HEK293 (cell line): ENCODE measurements around the gene STXBP3.
A peak's percentile ranks its signal among the peaks of the same experiment; 100 is the strongest.

Experiments
- BCL11A ChIP-seq: fragments of 450-650 bp; formaldehyde crosslinking; IDR thresholded peaks from 2 replicates; pipeline ENCODE4 v1.5.1; 2016; ENCODE audit warnings: low read depth, missing biosample characterization, missing genetic modification characterization
- GLI2 ChIP-seq: fragments of 450-650 bp; formaldehyde crosslinking; IDR thresholded peaks from 2 replicates; pipeline ENCODE4; 2017; ENCODE audit warnings: missing biosample characterization, missing genetic modification characterization, low read depth, borderline replicate concordance
- MEIS1 ChIP-seq: sonication (generic); formaldehyde crosslinking; IDR thresholded peaks from 2 replicates; pipeline ENCODE4 v1.8.1; 2022; ENCODE audit warnings: missing genetic modification reagents, mild to moderate bottlenecking, borderline replicate concordance
- MYNN ChIP-seq: fragments of 450-650 bp; formaldehyde crosslinking; IDR thresholded peaks from 2 replicates; pipeline ENCODE4 v1.5.1; 2016; ENCODE audit warnings: missing biosample characterization, missing genetic modification characterization, borderline replicate concordance
- PRDM10 ChIP-seq: fragments of 450-650 bp; formaldehyde crosslinking; IDR thresholded peaks from 2 replicates; pipeline ENCODE4 v1.5.1; 2016; ENCODE audit warnings: missing biosample characterization, missing genetic modification characterization
- PRDM4 ChIP-seq: fragments of 450-650 bp; formaldehyde crosslinking; IDR thresholded peaks from 2 replicates; pipeline ENCODE4 v1.5.1; 2017; ENCODE audit warnings: missing biosample characterization, missing genetic modification characterization
- SETDB1 ChIP-seq: IDR thresholded peaks from one replicate; pipeline ENCODE4 v1.6.1; 2017; ENCODE audit warnings: mild to moderate bottlenecking, low read length, moderate library complexity, mixed read lengths; ENCODE audit not compliant: insufficient read length
- YY1 ChIP-seq: fragments of 450-650 bp; formaldehyde crosslinking; IDR thresholded peaks from 2 replicates; pipeline ENCODE4 v1.5.1; 2018; ENCODE audit warnings: missing biosample characterization, missing genetic modification characterization
- ZBTB1 ChIP-seq: fragments of 450-650 bp; formaldehyde crosslinking; IDR thresholded peaks from 2 replicates; pipeline ENCODE4 v1.5.1; 2016; ENCODE audit warnings: missing biosample characterization, missing genetic modification characterization
- ZBTB44 ChIP-seq: fragments of 450-650 bp; IDR thresholded peaks from 2 replicates; pipeline ENCODE4 v1.5.1; 2018; ENCODE audit warnings: missing biosample characterization, mild to moderate bottlenecking, missing genetic modification characterization
- ZNF132 ChIP-seq: fragments of 450-650 bp; formaldehyde crosslinking; IDR thresholded peaks from 2 replicates; pipeline ENCODE4 v1.5.1; 2017; ENCODE audit warnings: missing biosample characterization, missing genetic modification characterization, borderline replicate concordance
- ZNF16 ChIP-seq: fragments of 450-650 bp; formaldehyde crosslinking; IDR thresholded peaks from 2 replicates; pipeline ENCODE4 v1.5.1; 2016; ENCODE audit warnings: low read depth, missing biosample characterization, missing genetic modification characterization
- ZNF214 ChIP-seq: fragments of 450-650 bp; formaldehyde crosslinking; IDR thresholded peaks from 2 replicates; pipeline ENCODE4 v1.5.1; 2017; ENCODE audit warnings: missing biosample characterization, mild to moderate bottlenecking, missing genetic modification characterization, borderline replicate concordance
- ZNF391 ChIP-seq: fragments of 450-650 bp; formaldehyde crosslinking; IDR thresholded peaks from 2 replicates; pipeline ENCODE4 v1.5.1; 2016; ENCODE audit warnings: low read depth, missing biosample characterization, missing genetic modification characterization, borderline replicate concordance
- ZNF416 ChIP-seq: fragments of 450-650 bp; formaldehyde crosslinking; IDR thresholded peaks from 2 replicates; pipeline ENCODE4 v1.5.1; 2016; ENCODE audit warnings: missing biosample characterization, missing genetic modification characterization
- ZNF449 ChIP-seq: fragments of 450-650 bp; formaldehyde crosslinking; IDR thresholded peaks from 2 replicates; pipeline ENCODE4 v1.5.1; 2017; ENCODE audit warnings: missing biosample characterization, mild to moderate bottlenecking, missing genetic modification characterization, moderate library complexity
- ZNF488 ChIP-seq: fragments of 450-650 bp; formaldehyde crosslinking; IDR thresholded peaks from 2 replicates; pipeline ENCODE4 v1.5.1; 2016; ENCODE audit warnings: missing biosample characterization, missing genetic modification characterization
- ZNF501 ChIP-seq: fragments of 450-650 bp; formaldehyde crosslinking; IDR thresholded peaks from 2 replicates; pipeline ENCODE4 v1.5.1; 2016; ENCODE audit warnings: missing biosample characterization, missing genetic modification characterization
- ZNF596 ChIP-seq: fragments of 450-650 bp; IDR thresholded peaks from 2 replicates; pipeline ENCODE4 v1.5.0; 2018; ENCODE audit warnings: missing biosample characterization, mild to moderate bottlenecking, missing genetic modification characterization, moderate library complexity
- ZNF624 ChIP-seq: fragments of 450-650 bp; formaldehyde crosslinking; IDR thresholded peaks from 2 replicates; pipeline ENCODE4 v1.5.1; 2017; ENCODE audit warnings: missing biosample characterization, missing genetic modification characterization
- ZNF692 ChIP-seq: fragments of 450-650 bp; formaldehyde crosslinking; IDR thresholded peaks from 2 replicates; pipeline ENCODE4 v1.5.1; 2016; ENCODE audit warnings: missing biosample characterization, missing genetic modification characterization
- ZNF777 ChIP-seq: fragments of 450-650 bp; formaldehyde crosslinking; IDR thresholded peaks from 2 replicates; pipeline ENCODE4 v1.5.1; 2017; ENCODE audit warnings: missing biosample characterization, missing genetic modification characterization, borderline replicate concordance
- ZNF785 ChIP-seq: fragments of 450-650 bp; formaldehyde crosslinking; IDR thresholded peaks from 2 replicates; pipeline ENCODE4 v1.5.1; 2016; ENCODE audit warnings: missing biosample characterization, missing genetic modification characterization
- ZSCAN18 ChIP-seq: fragments of 450-650 bp; formaldehyde crosslinking; IDR thresholded peaks from 2 replicates; pipeline ENCODE4 v1.5.1; 2016; ENCODE audit warnings: missing biosample characterization, missing genetic modification characterization

Gene STXBP3

GRCh38 chr1:108828074-108828961 lies 81.8 kb downstream of the STXBP3 start (continued):
- TF ChIP-seq ZSCAN18 (tag by site-specific recombination) (no peak), SETDB1 (no peak), ZNF785 (tag by site-specific recombination) (no peak), ZNF16 (no peak), ZBTB1 (tag by site-specific recombination) (no peak), ZNF391 (no peak), ZNF488 (no peak), ZNF416 (no peak), ZNF596 (no peak), ZNF692 (tag by site-specific recombination) (0 out of 2 replicates have a peak, but pooled peaks have one; percentile 31), PRDM4 (tag by site-specific recombination) (no peak), MEIS1 (CRISPR knock-in tag) (no peak), ZNF501 (0 out of 2 replicates have a peak, but pooled peaks have one; percentile 22), PRDM10 (tag by site-specific recombination) (no peak), MYNN (no peak), YY1 (no peak), ZBTB44 (no peak), ZNF214 (tag by site-specific recombination) (no peak), ZNF132 (tag by site-specific recombination) (no peak), BCL11A (tag by site-specific recombination) (no peak), ZNF624 (tag by site-specific recombination) (no peak), GLI2 (no peak), ZNF777 (tag by site-specific recombination) (no peak), ZNF449 (tag by site-specific recombination) (no peak)
